Activated effector memory CD4-positive, alpha-beta T cell treated with anti-CD3 and anti-CD28 coated beads, Interleukin-2, amount 50 U/mL, for 16 hours (primary cell): ENCODE measurements around the gene SETBP1.

Source experiments
- DNase-seq: peaks from one replicate; pipeline ENCODE4 v3.0.0-alpha.2; 2020

The SETBP1 gene

GRCh38 chr18:45050712-45051601 lies 370.3 kb downstream of the SETBP1 start:
- no peak for DNase-seq

GRCh38 chr18:45054636-45055035 lies 373.9 kb downstream of the SETBP1 start:
- DNase-seq = no peak

- no peak for DNase-seq
Observed at GRCh38 chr18:45055811-45056210, 375.1 kb downstream of the SETBP1 start.

GRCh38 chr18:45056926-45057325 lies 376.2 kb downstream of the SETBP1 start:
- DNase-seq = no peak

- no peak for DNase-seq
Observed at GRCh38 chr18:45057955-45058600, 377.4 kb downstream of the SETBP1 start.

GRCh38 chr18:45059695-45060094 lies 379.0 kb downstream of the SETBP1 start:
- DNase-seq = no peak

- DNase-seq = no peak
Observed at GRCh38 chr18:45060102-45060501, 379.4 kb downstream of the SETBP1 start.

GRCh38 chr18:45061359-45061758 lies 380.7 kb downstream of the SETBP1 start:
- no peak for DNase-seq

GRCh38 chr18:45063246-45064038 lies 382.8 kb downstream of the SETBP1 start:
- no peak for DNase-seq

GRCh38 chr18:45066210-45066609 lies 385.5 kb downstream of the SETBP1 start:
- DNase-seq = no peak

- no peak for DNase-seq
Observed at GRCh38 chr18:45066886-45067285, 386.2 kb downstream of the SETBP1 start.

- DNase-seq = no peak
Observed at GRCh38 chr18:45068400-45069094, 387.9 kb downstream of the SETBP1 start.

- DNase-seq = no peak
Observed at GRCh38 chr18:45069546-45069945, 388.9 kb downstream of the SETBP1 start.

GRCh38 chr18:45071956-45072355 lies 391.3 kb downstream of the SETBP1 start:
- no peak for DNase-seq

- no peak for DNase-seq
Observed at GRCh38 chr18:45073556-45073955, 392.9 kb downstream of the SETBP1 start.

- no peak for DNase-seq
Observed at GRCh38 chr18:45081566-45082181, 401.0 kb downstream of the SETBP1 start.

GRCh38 chr18:45083226-45083855 lies 402.7 kb downstream of the SETBP1 start:
- DNase-seq = no peak

GRCh38 chr18:45084206-45084605 lies 403.5 kb downstream of the SETBP1 start:
- no peak for DNase-seq

GRCh38 chr18:45085916-45086624 lies 405.4 kb downstream of the SETBP1 start:
- no peak for DNase-seq

- no peak for DNase-seq
Observed at GRCh38 chr18:45086777-45087176, 406.1 kb downstream of the SETBP1 start.

- DNase-seq = no peak
Observed at GRCh38 chr18:45090526-45091140, 409.9 kb downstream of the SETBP1 start.
